H1 (cell line): ENCODE measurements around the gene CGA. TPM values are rescaled to one million over a fixed set of nuclear protein-coding genes. Genes with fewer than 3 reads are reported as not detected.

Experiments used
- CTCF ChIA-PET: fragments of 300-600 bp; sonication (Branson Sonifier 250); formaldehyde crosslinking; loops from one replicate; lab custom pipeline; 2021; ENCODE audit not compliant: partially characterized antibody; lab: Charles Lee
- POLR2A ChIA-PET: fragments of 300-600 bp; sonication (Branson Sonifier 250); formaldehyde crosslinking; loops from one replicate; lab custom pipeline; 2021; ENCODE audit warnings: inconsistent platforms; ENCODE audit not compliant: partially characterized antibody; lab: Charles Lee
- DNase-seq, 2 experiments: peaks; one replicate each; pipeline versions ENCODE4 v3.0.0 to v3.0.0-alpha.2; 2010 to 2022; ENCODE audit warnings: low spot score in 2 of 2, low read depth in 1 of 2, mixed read lengths in 1 of 2
- FAIRE-seq: peaks from 2 replicates; lab custom pipeline; 2011; peaks lifted over from hg19 to GRCh38; lab: Jason Lieb, UNC
- H2AFZ ChIP-seq: 2 replicates; pipeline ENCODE4 v1.8.1; 2012; ENCODE audit warnings: low read length, inconsistent platforms
- H2AK5ac ChIP-seq: 2 replicates; pipeline ENCODE4 v1.6.1; 2013; ENCODE audit warnings: low read depth, low read length
- H2BK120ac ChIP-seq: replicated peaks from 2 replicates; pipeline ENCODE3; 2013; ENCODE audit warnings: low read depth, low read length, inconsistent platforms
- H2BK12ac ChIP-seq: 2 replicates; pipeline ENCODE4 v1.6.1; 2013; ENCODE audit warnings: low read depth, low read length
- H2BK15ac ChIP-seq: 2 replicates; pipeline ENCODE4 v1.6.1; 2013; ENCODE audit warnings: low read length
- H2BK20ac ChIP-seq: 2 replicates; pipeline ENCODE4 v1.6.1; 2013; ENCODE audit warnings: low read length
- H2BK5ac ChIP-seq: 2 replicates; pipeline ENCODE4 v1.6.1; 2013; ENCODE audit warnings: low read depth, low read length
- H3K14ac ChIP-seq: 2 replicates; pipeline ENCODE4 v1.6.1; 2013; ENCODE audit warnings: inconsistent platforms; ENCODE audit not compliant: insufficient read length
- H3K18ac ChIP-seq: 2 replicates; pipeline ENCODE4 v1.6.1; 2013; ENCODE audit warnings: low read length; ENCODE audit errors: extremely low read depth
- H3K23ac ChIP-seq: 2 replicates; pipeline ENCODE4 v1.6.1; 2013; ENCODE audit warnings: inconsistent platforms; ENCODE audit not compliant: insufficient read length
- H3K23me2 ChIP-seq: 2 replicates; pipeline ENCODE4 v1.6.1; 2013; ENCODE audit warnings: low read depth, low read length
- H3K27ac ChIP-seq: 2 replicates; pipeline ENCODE4 v1.6.1; 2011; ENCODE audit warnings: low read depth, low read length, inconsistent platforms
- H3K27me3 ChIP-seq, 4 experiments: replicated peaks in 1 of 4; 1 replicate in 1 of 4; 2 replicates in 3 of 4; pipeline versions ENCODE4 v1.6.1 to v1.8.1; 2011 to 2013; ENCODE audit warnings: low read length in 3 of 4, mild to moderate bottlenecking in 3 of 4, inconsistent platforms in 2 of 4, mixed read lengths in 2 of 4, moderate library complexity in 1 of 4; ENCODE audit not compliant: control insufficient read depth in 3 of 4, insufficient read depth in 3 of 4; ENCODE audit errors: extremely low read depth in 1 of 4
- H3K36me3 ChIP-seq, 4 experiments: 2 replicates each; pipeline versions ENCODE4 v1.6.1 to v1.8.1; 2011 to 2013; ENCODE audit warnings: mild to moderate bottlenecking in 4 of 4, low read length in 3 of 4, moderate library complexity in 2 of 4, control low read depth in 1 of 4, inconsistent platforms in 1 of 4; ENCODE audit not compliant: insufficient read depth in 4 of 4, control insufficient read depth in 2 of 4
- H3K4ac ChIP-seq: replicated peaks from 2 replicates; pipeline ENCODE3; 2013; ENCODE audit warnings: low read length, low read depth, mixed read lengths, inconsistent platforms; ENCODE audit not compliant: insufficient read length
- H3K4me1 ChIP-seq, 4 experiments: replicated peaks in 1 of 4; 1 replicate in 1 of 4; 2 replicates in 3 of 4; pipeline versions ENCODE4 v1.6.1 to v1.8.1; 2011 to 2013; ENCODE audit warnings: low read length in 3 of 4, inconsistent platforms in 2 of 4, mixed read lengths in 1 of 4; ENCODE audit not compliant: insufficient read depth in 4 of 4, control insufficient read depth in 3 of 4
- H3K4me2 ChIP-seq, 2 experiments: 2 replicates each; pipeline versions ENCODE4 v1.6.1 to v1.8.1; 2011 to 2013; ENCODE audit warnings: low read depth in 2 of 2, low read length in 2 of 2, control low read depth in 1 of 2, inconsistent platforms in 1 of 2, mild to moderate bottlenecking in 1 of 2; ENCODE audit not compliant: insufficient read depth in 1 of 2
- H3K4me3 ChIP-seq, 4 experiments: fragments of 200-600, 300-600 bp in 1 of 4; sonication (generic), shearing (Covaris generic), sonication (Bioruptor Twin) in 1 of 4; 2 replicates each; pipeline versions ENCODE4 v1.5.1 to v1.8.1; 2011 to 2016; ENCODE audit warnings: low read length in 4 of 4, low read depth in 3 of 4, control low read depth in 2 of 4, inconsistent platforms in 2 of 4, mild to moderate bottlenecking in 2 of 4, mixed read lengths in 1 of 4, moderate library complexity in 1 of 4; ENCODE audit not compliant: insufficient read depth in 2 of 4; ENCODE audit errors: extremely low read depth in 1 of 4
- H3K56ac ChIP-seq: replicated peaks from 2 replicates; pipeline ENCODE3; 2013; ENCODE audit warnings: low read depth, mild to moderate bottlenecking, mixed read lengths, low read length, inconsistent platforms; ENCODE audit not compliant: insufficient read length
- H3K79me1 ChIP-seq: 2 replicates; pipeline ENCODE4 v1.6.1; 2013; ENCODE audit warnings: low read depth, low read length, control low read depth
- H3K79me2 ChIP-seq, 2 experiments: 2 replicates each; pipeline versions ENCODE4 v1.6.1 to v1.8.1; 2012 to 2013; ENCODE audit warnings: low read length in 2 of 2, mild to moderate bottlenecking in 2 of 2, inconsistent platforms in 1 of 2; ENCODE audit not compliant: insufficient read depth in 2 of 2, control insufficient read depth in 1 of 2
- H3K9ac ChIP-seq, 4 experiments: replicated peaks in 1 of 4; 1 replicate in 1 of 4; 2 replicates in 3 of 4; pipeline versions ENCODE4 v1.6.1 to v1.8.1; 2011 to 2013; ENCODE audit warnings: low read depth in 3 of 4, low read length in 3 of 4, control low read depth in 2 of 4, mild to moderate bottlenecking in 2 of 4, moderate library complexity in 2 of 4, inconsistent platforms in 1 of 4; ENCODE audit errors: extremely low read depth in 1 of 4
- H3K9me3 ChIP-seq, 2 experiments: 2 replicates each; pipeline versions ENCODE4 v1.6.1 to v1.8.1; 2012 to 2013; ENCODE audit warnings: mild to moderate bottlenecking in 2 of 2, moderate library complexity in 2 of 2, control low read depth in 1 of 2, inconsistent platforms in 1 of 2, low read depth in 1 of 2, low read length in 1 of 2, mixed read lengths in 1 of 2; ENCODE audit not compliant: insufficient read depth in 2 of 2
- H4K20me1 ChIP-seq, 2 experiments: replicated peaks in 1 of 2; 2 replicates each; pipeline versions ENCODE3 to v1.8.1; 2011 to 2013; ENCODE audit warnings: inconsistent platforms in 2 of 2, low read length in 2 of 2, mild to moderate bottlenecking in 1 of 2; ENCODE audit not compliant: insufficient read depth in 2 of 2, control insufficient read depth in 1 of 2
- H4K5ac ChIP-seq: 2 replicates; pipeline ENCODE4 v1.6.1; 2013; ENCODE audit warnings: low read length, low read depth, mixed read lengths, inconsistent platforms; ENCODE audit not compliant: insufficient read length
- H4K8ac ChIP-seq: 2 replicates; pipeline ENCODE4 v1.8.0; 2013; ENCODE audit warnings: mild to moderate bottlenecking, moderate library complexity, low read length, inconsistent platforms; ENCODE audit not compliant: insufficient read depth; ENCODE audit errors: extremely low read depth
- H4K91ac ChIP-seq: replicated peaks from 2 replicates; pipeline ENCODE3; 2013; ENCODE audit warnings: low read length, mixed read lengths, inconsistent platforms; ENCODE audit not compliant: insufficient read length
- BACH1 ChIP-seq: IDR thresholded peaks from 2 replicates; pipeline ENCODE4 v1.6.1; 2012; ENCODE audit warnings: low read length, improper control_type of control experiment
- CHD1 ChIP-seq: IDR thresholded peaks from 2 replicates; pipeline ENCODE4 v1.6.1; 2012; ENCODE audit warnings: low read depth, low read length, improper control_type of control experiment
- FOSL1 ChIP-seq: IDR thresholded peaks from 2 replicates; pipeline ENCODE4 v1.6.1; 2011; ENCODE audit warnings: mild to moderate bottlenecking, low read depth, low read length, moderate library complexity; ENCODE audit not compliant: insufficient read depth
- GTF2F1 ChIP-seq: IDR thresholded peaks from 2 replicates; pipeline ENCODE4 v1.6.1; 2012; ENCODE audit warnings: low read depth, low read length, improper control_type of control experiment, borderline replicate concordance
- RXRA ChIP-seq: IDR thresholded peaks from 2 replicates; pipeline ENCODE4 v1.6.1; 2011; ENCODE audit warnings: low read depth, mild to moderate bottlenecking, low read length, moderate library complexity; ENCODE audit not compliant: insufficient read depth
- SAP30 ChIP-seq: fragments of 300-600 bp; sonication (generic); IDR thresholded peaks from 2 replicates; pipeline ENCODE4 v1.7.1; 2012; ENCODE audit warnings: low read length, moderate library complexity, mild to moderate bottlenecking, inconsistent platforms; ENCODE audit not compliant: insufficient read depth, insufficient replicate concordance
- SP1 ChIP-seq: IDR thresholded peaks from 2 replicates; pipeline ENCODE4 v1.6.1; 2011; ENCODE audit warnings: low read depth, low read length
- SRF ChIP-seq: IDR thresholded peaks from 2 replicates; pipeline ENCODE4 v1.6.1; 2011; ENCODE audit warnings: mild to moderate bottlenecking, low read depth, low read length, moderate library complexity
- TAF7 ChIP-seq: optimal IDR thresholded peaks from 2 replicates; pipeline ENCODE3; 2011; ENCODE audit warnings: low read depth, mild to moderate bottlenecking, inconsistent platforms, low read length, moderate library complexity, borderline replicate concordance
- TBP ChIP-seq: IDR thresholded peaks from 2 replicates; pipeline ENCODE4 v1.6.1; 2011; ENCODE audit warnings: low read depth, low read length, improper control_type of control experiment
- USF2 ChIP-seq: IDR thresholded peaks from 2 replicates; pipeline ENCODE4 v1.6.1; 2011; ENCODE audit warnings: low read length, improper control_type of control experiment
- ZNF274 ChIP-seq: IDR thresholded peaks from 2 replicates; pipeline ENCODE4 v1.7.0; 2012; ENCODE audit warnings: low read length, borderline replicate concordance; ENCODE audit errors: extremely low read depth
- WGBS, 2 experiments: shearing (Covaris generic) in 1 of 2; methylation state at CpG; one replicate each; pipeline versions ENCODE4 v1.1.6 to v1.1.7; 2013 to 2015; ENCODE audit warnings: low lambda C conversion rate in 2 of 2, mixed read lengths in 2 of 2, inconsistent platforms in 1 of 2, low coverage in 1 of 2, missing lambda C conversion rate in 1 of 2; ENCODE audit not compliant: insufficient replicate concordance in 2 of 2, insufficient coverage in 1 of 2, insufficient read length in 1 of 2; ENCODE audit errors: extremely low coverage in 1 of 2, missing lambda C conversion rate in 1 of 2; 5-methylcytosine and 5-hydroxymethylcytosine counted together
- polyA plus RNA-seq, 7 experiments: library from polyadenylated mRNA; depleted of rRNA in 3 of 7; stranded (reverse) in 5 of 7; unstranded in 2 of 7; fragments of >200 nt in 5 of 7; fragments of 200-250 nt in 2 of 7; gene quantifications; 1 replicate in 5 of 7; 2 replicates in 1 of 7; 4 replicates in 1 of 7; pipeline versions ENCODE4 v1.2.1 to v1.2.3, GENCODE V29; 2011 to 2013; ENCODE audit warnings: missing spikeins in 2 of 7, mixed read lengths in 2 of 7
- total RNA-seq: library from RNA; stranded (reverse); fragmentation: NEBNext Ultra II Directional; extraction: Animal tissue kit (Norgen Biotek cat#: 25700); gene quantifications from 2 replicates; pipeline ENCODE4 v1.2.1, GENCODE V29; 2021

CGA gene
- total and polyA plus RNA-seq, 2 of the 8 experiments (the other 6 are each of a cell fraction or from before 2014, with no cell fraction given), result not detected

GRCh38 chr6:87092435-87092834 is 2.5 kb downstream of the CGA start:
- CTCF ChIA-PET, result interaction anchor here (3.1 kb wide), 1 partner anchor 14 kb away, joined by 12 read pairs; no protein-coding TSS in a partner anchor
- H2BK15ac ChIP-seq, result no peak overlapping the region
- no peaks in the 10 kb centered on the region for H3K79me1 ChIP-seq
- no peak overlapping the region for H2BK5ac ChIP-seq
- no peak overlapping the region for H4K5ac ChIP-seq
- no peaks in the 10 kb centered on the region for H3K9me3 ChIP-seq
- DNase-seq (no peak), FAIRE-seq (no peak)
- no peak overlapping the region for H2BK120ac ChIP-seq
- no peak overlapping the region for H3K4ac ChIP-seq
- no peak overlapping the region for H3K14ac ChIP-seq
- H2AFZ ChIP-seq, result no peak overlapping the region
- no peaks in the 10 kb centered on the region for H3K79me2 ChIP-seq
- no peaks in the 10 kb centered on the region for H3K27me3 ChIP-seq
- H3K4me3 ChIP-seq, result no peak overlapping the region
- POLR2A ChIA-PET, result interaction anchor here (0.7 to 0.9 kb wide), 2 partner anchors 13 to 63 kb away, joined by 3 read pairs; partner anchors contain the start of gene ZNF292
- H2BK12ac ChIP-seq, result no peak overlapping the region
- H4K91ac ChIP-seq, result no peak overlapping the region
- no peaks in the 10 kb centered on the region for H3K4me1 ChIP-seq
- H3K4me2 ChIP-seq, result no peak overlapping the region
- H3K27ac ChIP-seq, result no peak overlapping the region
- no peak overlapping the region for H3K18ac ChIP-seq
- no peak overlapping the region for H3K56ac ChIP-seq
- no peak overlapping the region for H4K8ac ChIP-seq
- H2BK20ac ChIP-seq, result no peak overlapping the region
- no peak overlapping the region for H2AK5ac ChIP-seq
- 94% methylated on average over 3 of the region's 3 CpGs; no CpG with 5 or more reads in 1 of the 2 experiments for WGBS, 2 experiments
- no peaks in the 10 kb centered on the region for H3K36me3 ChIP-seq
- H3K9ac ChIP-seq, result no peak overlapping the region
- H3K23me2 ChIP-seq, result no peaks in the 10 kb centered on the region
- TF ChIP-seq CHD1 (no peak), TBP (no peak), GTF2F1 (no peak), BACH1 (no peak), FOSL1 (no peak), SP1 (no peak), RXRA (no peak), TAF7 (no peak), SRF (no peak), ZNF274 (no peak), SAP30 (no peak), USF2 (no peak)
- H4K20me1 ChIP-seq, result no peaks in the 10 kb centered on the region
- H3K23ac ChIP-seq, result no peak overlapping the region
